HG03565 (cell line): ENCODE data around the gene CYP2S1.
"Not testable (repeated sequence)": the region's sequence is repeated elsewhere in the genome, so short reads cannot be mapped to it uniquely, and the experiment has no call there.

ENCODE experiments used
- ATAC-seq: cut with Tn5 transposase; IDR thresholded peaks from one replicate; pipeline ENCODE4 v1.9.1; 2021; ENCODE audit warnings: mild to moderate bottlenecking, moderate library complexity; ENCODE audit not compliant: unreplicated experiment

Gene CYP2S1, protein sequence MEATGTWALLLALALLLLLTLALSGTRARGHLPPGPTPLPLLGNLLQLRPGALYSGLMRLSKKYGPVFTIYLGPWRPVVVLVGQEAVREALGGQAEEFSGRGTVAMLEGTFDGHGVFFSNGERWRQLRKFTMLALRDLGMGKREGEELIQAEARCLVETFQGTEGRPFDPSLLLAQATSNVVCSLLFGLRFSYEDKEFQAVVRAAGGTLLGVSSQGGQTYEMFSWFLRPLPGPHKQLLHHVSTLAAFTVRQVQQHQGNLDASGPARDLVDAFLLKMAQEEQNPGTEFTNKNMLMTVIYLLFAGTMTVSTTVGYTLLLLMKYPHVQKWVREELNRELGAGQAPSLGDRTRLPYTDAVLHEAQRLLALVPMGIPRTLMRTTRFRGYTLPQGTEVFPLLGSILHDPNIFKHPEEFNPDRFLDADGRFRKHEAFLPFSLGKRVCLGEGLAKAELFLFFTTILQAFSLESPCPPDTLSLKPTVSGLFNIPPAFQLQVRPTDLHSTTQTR

DNA sequence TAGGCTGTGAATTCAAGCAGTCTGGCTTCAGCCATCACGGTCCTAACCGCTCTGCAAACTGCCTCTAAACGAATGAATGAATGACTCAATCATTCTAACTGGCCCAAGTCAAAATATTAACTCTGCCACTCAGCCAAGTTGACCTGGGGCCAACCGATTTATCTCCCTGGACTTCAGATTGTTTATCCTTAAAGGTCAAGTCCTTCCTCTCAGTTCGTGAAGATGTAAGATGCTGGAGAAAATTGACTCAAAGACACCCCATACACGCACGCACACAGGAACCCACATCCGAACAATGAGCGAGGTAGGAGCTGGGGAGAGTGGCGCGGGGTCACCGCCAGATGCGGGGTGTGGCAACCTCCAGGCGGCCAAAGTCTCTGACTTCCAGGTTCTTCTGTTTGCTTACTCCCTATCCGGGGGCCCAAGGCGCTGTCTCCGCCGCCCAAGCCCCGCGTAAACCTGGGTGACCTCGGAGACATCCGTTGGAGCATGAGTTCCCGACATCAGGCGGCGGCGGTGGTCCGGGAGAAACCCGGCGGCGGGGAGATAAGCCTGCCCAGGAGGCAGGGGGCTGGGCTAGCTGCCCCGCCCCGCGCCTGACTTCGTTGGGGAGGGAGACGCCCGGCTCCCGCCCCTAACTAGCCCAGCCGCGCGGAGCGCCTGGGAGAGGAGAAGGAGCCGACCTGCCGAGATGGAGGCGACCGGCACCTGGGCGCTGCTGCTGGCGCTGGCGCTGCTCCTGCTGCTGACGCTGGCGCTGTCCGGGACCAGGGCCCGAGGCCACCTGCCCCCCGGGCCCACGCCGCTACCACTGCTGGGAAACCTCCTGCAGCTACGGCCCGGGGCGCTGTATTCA is at the start of gene CYP2S1:
Gene CYP2S1, plus strand, starts transcription at position 646 of the 856 bp plus-strand sequence. Its CDS starts 46 bp downstream, at position 692.
- ATAC-seq = no peak

DNA sequence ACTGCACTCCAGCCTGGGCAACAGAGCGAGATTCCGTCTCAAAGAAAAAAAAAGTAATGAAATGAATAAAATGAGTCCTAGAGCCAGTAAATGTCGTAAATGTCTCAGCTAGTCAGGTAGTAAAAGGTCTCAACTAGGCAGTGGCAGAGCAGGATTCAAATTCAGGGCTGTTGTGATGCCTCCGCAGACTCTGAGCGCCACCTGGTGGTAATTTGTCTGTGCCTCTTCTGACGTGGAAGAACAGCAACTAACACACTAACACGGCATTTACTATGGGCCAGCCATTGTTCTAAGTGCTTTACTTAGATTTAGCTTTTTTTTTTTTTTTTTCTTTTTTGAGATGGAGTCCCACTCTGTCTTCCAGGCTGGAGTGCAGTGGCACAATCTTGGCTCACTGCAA is 48.6 kb upstream of the CYP2S1 start:
- ATAC-seq = no peak

DNA sequence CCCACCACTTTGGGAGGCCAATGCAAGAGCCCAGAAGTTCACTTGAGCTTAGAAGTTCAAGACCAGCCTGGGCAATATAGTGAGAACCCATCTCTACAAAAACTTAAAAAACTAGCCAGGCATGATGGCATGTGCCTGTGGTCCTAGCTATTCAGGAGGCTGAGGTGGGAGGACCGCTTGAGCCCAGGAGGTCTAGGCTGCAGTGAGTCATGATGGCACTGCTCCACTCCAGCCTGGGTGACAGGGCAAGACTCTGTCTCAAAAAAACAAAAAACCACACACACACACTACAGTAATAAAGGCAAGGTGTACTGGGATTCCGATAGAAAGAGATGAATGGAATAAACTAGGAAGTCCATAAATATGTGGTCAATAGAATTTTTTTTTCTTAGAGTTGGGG is 43.2 kb upstream of the CYP2S1 start:
- no peak for ATAC-seq

DNA sequence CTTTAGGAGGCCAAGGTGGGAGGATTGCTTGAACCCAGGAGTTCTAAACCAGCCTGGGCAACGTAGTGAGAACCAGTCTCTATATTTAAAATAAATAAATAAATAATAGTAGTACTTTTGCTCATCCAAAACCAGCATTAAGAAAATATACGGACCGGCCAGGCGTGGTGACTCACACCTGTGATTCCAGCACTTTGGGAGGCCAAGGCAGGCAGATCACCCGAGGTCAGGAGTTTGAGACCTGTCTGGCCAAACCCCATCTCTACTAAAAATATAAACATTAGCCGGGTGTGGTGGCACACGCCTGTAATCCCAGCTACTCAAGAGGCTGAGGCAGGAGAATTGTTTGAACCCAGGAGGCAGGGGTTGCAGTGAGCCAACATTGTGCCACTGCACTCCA is 42.0 kb upstream of the CYP2S1 start:
- ATAC-seq = not testable (repeated sequence)

DNA sequence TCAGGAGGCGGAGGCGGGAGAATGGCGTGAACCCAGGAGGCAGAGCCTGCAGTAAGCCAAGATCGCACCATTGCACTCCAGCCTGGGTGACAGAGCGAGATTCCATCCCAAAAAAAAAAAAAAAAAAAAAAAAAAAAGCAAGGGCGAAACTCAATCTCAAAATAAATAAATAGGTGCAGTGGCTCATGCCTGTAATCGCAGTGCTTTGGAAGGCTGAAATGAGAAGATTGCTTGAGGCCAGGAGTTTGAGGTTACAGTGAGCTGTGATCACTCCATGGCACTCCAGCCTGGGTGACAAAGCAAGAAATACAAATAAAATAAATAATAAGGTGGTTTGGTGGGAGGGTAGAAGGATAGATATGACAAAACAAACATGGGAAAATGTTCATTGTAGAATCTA is 39.0 kb upstream of the CYP2S1 start:
- ATAC-seq = no peak

DNA sequence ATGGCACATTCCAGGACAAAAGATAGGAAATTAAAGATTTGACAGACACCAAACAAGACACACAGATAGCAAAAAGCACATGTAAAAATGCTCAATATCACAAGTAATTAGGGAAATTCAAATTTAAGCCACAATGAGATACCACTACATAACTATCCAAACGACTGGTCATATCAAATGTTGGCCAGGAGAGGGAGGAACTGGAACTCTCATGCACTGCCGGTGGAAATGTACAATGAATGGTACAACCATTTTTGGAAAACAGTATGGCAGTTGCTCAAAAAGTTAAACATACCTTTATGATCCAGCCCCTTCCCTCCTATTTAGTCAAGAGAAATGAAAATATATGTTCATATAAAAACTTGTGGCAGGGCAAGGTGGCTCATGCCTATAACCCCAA is 36.8 kb upstream of the CYP2S1 start:
- ATAC-seq = no peak

DNA sequence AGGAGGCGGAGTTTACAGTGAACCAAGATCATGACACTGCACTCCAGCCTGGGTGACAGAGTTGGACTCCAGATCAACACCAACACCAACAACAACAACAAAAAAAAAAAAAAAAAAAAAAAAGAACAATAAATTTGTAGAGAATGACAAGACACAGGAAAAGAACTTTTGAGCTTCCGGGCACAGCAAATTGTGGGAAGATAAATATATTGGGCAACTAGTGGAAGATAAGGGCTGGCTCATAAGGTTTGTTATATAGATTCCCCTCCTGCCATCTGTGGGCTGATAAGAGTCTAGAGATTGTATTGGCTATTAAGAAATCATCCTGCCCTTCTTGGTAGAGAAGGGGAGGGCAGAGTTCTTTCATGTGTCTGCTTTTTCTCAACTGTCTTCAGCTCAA is 33.1 kb upstream of the CYP2S1 start:
- no peak for ATAC-seq

DNA sequence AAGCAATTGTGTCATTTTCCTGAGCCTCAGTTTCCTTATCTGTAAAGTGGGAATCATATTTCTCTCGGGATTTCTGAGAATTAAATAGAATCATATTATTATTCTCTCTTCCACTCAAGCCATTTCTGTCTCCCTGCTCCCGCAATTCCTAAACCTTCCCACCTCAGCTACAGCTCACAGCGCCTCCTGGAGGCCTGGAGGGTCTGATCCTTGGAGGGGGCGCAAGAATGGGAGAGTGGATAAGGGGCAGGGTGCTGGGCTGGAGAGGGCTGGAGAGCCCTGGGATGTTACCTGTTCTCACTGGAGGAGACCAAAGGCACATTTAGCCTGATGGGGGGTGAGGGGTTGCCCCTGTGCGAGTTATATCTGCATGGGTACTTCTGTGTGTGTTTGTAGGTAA is 31.1 kb upstream of the CYP2S1 start:
- no peak for ATAC-seq

DNA sequence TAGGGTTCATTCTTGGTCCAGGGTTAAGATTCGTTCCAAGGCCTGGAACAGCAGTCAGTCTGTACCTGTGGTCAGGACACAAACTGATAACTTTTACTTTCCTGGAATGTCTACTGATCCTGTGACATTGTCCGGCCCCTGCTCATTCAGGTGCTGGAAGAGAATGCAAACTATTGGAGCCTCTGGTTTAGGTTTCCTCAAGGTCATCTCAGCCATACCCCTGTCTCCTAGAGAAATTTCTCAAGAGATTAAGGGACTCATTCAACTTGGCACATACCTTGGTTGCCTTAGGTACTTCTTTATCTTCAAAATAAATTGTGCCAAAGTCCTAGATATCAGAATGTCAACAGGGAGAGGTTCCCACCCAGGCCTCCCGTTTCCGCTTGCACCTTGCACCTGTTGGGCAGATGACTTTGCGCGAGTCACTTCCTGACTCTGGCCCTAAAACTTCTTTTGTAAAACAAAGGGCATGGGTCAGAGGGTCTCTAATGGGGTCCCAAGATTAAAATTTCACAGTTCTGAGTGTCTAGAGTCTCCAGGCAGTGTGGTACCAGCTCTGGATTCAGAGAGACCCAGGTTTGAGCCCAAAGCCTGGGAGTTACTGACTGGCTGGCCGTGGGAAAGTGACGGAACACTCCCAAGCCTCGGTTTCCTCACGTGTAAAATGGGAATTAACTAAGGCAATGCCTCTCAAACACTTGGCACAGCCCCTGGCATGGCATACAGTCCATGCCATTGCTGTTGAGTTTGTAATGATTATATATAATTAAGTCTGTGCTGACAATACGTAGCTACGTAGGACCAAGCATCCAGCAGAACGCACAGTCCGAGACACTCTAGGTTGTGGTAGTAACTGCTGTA is 25.8 kb upstream of the CYP2S1 start:
- no peak for ATAC-seq

DNA sequence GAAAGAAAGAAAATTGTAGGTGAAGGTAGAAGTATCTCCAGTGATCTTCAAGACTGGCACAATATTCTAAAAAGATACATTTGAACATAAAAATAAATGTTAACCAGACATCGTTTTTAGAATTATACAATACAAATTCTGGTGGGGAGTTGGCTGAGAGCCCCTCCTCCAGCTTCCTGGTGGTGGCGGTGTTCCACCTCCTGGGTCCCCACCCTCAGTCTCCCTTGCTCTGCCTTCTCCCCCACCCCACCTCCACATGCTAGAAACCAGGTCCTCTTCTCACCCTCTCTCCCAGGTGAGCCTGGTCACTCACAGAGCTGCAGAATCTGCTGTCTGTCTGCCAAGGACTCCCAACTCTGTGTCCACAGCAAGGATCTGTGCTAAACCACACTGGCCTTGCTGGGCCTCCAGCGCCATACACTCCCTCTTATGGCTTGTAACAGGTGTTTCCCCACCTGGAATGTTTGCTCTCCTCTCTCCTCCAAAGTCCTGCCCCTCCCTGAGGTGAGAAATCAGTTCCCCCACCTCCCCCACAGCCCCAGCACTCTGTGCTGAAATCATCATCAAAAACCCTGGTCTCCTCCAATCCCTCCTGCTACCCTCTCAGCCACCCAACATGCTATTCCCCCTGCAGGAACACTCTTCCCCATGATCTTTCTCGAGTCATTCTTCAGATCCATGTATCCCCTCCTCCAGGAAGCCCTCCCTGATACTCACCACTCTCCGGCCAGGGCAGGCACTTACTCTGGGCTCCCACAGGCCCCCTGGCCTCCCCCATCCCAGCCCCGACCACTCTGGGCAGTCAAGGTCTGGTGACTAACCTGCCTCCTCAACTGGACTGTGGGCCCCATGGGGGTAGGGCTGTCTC is 20.5 kb upstream of the CYP2S1 start:
- ATAC-seq = no peak

DNA sequence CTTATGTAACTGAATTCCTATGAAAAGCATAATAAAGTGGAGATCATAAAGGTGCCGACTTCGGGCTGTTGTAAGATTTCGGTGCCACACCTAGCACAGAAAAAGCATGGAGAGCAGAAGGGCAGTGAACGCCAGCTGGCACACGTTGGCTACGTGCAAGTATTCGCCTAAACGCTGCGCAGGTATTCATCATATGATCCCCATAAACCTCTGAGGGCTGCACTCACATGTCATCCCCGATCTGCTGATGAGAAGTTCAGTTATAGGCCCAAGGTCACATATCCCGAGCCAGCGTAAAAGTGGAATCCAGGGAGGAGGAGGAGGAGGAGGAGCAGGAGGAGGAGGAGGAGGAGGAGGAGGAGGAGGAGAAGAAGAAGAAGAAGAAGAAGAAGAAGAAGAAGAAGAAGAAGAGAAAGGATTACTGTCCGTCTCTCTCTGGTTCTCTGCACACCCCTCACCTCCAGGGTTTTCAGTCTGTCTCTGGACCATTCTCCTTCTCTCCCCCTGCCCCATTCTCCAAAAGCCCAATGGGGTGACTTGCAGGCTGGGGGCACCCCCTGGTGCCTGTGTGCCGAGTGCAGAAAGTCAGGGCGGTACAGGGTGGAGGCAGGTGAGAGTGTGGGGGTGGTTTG is 18.6 kb upstream of the CYP2S1 start:
- no peak for ATAC-seq

DNA sequence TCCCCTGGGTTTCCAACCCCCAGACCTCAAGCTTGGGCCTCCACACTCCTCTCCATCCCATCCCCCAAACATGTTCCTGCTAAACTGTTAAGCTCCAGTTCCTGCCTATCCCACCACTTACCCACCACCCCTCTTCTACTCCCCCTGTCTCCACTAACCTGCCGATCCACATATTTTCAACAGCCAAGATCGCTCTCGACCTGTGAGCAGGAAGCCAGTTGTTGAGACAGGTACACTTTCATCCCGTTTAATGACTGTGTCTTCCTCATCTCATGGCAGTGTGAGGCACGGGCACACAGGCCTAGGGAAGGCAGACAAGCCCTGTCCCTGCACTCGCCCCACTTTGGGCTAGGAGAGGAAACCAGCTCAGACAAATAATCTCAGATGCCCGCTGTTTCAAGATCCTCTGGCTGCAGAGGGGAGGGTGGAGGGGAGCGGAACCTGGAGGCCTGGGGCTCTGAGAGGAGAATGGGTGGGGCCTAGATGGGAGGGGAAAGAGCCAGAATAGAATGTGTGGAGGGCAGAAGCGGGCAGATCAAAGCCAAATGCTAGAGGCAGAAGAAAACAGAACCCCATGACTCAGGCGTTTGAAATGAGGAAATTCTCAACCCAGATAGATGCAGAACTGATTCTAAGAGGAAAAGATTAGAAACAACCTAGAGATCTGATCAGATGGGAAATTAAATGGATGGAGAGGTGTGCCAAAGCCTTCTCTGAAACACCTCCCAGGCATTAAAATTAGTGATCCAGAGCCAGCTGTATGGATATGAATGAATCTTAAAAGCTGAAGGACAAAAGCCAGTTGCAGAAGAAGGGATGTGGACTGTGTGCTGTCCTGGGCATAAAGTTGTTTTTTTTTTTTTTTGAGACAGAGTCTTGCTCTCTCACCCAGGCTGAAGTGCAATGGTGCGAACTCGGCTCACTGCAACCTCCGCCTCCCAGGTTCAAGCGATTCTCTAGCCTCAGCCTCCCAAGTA is 16.9 kb upstream of the CYP2S1 start:
- no peak for ATAC-seq

DNA sequence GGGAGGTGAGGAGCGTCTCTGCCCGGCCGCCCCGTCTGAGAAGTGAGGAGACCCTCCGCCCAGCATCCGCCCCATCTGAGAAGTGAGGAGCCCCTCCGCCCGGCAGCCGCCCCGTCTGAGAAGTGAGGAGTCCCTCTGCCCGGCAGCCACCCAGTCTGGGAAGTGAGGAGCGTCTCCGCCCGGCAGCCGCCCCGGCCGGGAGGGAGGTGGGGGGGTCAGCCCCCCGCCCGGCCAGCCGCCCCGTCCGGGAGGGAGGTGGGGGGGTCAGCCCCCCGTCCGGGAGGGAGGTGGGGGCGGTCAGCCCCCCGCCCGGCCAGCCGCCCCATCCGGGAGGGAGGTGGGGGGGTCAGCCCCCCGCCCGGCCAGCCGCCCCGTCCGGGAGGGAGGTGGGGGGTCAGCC is 12.8 kb upstream of the CYP2S1 start:
- not testable (repeated sequence) for ATAC-seq

DNA sequence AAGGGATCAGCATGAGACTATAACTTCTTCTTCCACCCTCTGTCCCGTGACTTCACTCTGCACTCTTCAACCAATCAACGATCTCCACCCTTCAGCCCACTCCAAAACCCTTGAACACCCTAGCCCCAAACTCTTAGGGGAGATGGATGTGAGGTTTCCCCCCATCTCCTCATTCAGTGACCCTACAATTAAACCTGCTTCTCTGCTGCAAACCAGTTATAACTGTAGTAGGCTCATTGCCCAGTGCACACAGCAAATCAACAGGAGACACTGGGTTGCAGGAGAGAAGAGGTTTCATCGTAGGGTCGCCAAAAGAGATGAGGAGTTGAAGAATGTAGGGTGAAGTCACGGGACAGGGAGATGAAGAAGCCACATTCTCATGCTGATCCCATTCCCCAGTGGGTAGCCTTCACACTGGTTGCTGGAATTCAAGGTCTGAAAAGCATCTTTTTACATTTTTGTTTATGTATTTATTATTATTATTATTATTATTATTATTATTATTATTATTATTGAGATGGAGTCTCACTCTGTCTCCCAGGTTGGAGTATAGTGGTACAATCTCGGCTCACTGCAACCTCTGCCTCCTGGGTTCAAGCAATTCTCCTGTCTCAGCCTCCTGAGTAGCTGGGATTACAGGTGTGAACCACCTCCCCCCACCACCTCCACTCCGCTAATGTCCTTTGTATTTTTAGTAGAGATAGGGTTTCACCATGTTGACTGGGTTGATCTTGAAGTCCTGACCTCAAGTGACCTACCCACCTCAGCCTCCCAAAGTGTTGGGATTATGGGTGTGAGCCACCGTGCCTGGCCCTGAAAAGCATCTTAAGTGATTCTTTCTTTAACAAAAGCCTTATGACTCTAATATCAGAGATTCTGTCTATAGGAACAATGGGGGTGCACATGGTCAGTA is 5.8 kb upstream of the CYP2S1 start:
- no peak for ATAC-seq

DNA sequence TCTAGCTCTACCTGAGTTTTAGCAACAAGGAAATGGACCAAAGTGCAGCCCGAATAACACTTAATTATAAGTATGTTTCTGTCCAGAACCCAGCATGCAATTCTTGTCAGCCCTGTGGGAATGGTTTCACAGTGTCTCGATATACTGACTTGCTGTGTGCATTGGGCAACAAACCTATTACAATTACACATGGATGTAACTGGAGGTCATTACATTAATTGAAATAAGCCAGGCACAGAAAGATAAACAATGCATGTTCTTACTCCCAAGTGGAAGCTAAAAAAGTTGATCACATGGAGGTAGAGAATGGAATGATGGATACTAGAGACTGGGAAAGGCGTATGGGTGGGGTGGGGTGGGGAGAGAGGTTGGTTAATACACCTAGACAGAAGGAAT is 5.1 kb upstream of the CYP2S1 start:
- ATAC-seq = no peak

DNA sequence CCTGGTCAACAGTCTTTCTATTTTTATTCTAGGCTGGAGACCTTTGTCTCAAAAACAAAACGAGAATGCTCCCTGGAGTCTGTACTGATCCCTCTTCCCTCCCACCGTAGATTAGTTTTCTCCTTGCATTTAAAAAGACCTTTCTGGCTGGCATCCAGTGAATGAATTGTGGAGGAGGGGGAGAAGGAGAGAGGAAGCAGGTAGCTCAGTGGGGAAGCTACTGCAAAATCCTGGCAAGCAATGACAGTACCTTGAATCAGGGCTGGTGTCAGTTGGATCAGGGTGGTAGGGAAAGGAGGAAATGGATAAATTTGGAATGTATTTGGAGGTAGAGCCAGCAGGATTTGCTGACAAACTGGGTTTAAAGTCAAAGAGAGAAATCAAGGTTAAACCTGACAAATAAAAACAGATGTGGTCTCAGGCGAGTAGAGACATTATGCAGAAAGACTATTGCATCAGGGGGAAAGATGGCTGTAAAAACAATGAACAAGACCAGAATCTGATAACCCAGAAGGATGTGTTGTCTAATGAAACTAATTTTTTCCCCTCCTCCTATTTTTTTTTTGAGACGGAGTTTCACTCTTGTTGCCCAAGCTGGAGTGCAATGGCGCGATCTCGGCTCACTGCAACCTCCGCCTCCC is 3.5 kb upstream of the CYP2S1 start:
- no peak for ATAC-seq
